Endothelial cell of umbilical vein (primary cell): ENCODE results near the gene ALPK1. TPM values are rescaled to one million over a fixed set of nuclear protein-coding genes. Genes with fewer than 3 reads are reported as not detected.

Experiments used
- BruUV-seq: library from RNA; stranded (reverse); fragments of 400-500 nt; replicated peaks from 2 replicates; lab custom pipeline; 2021; lab: Mats Ljungman, UMichigan
- CTCF ChIA-PET: fragments of 300-600, 350-600 bp; sonication (Branson Sonifier 250); formaldehyde crosslinking; loops from one replicate; lab custom pipeline; 2021; ENCODE audit warnings: antibody characterized with exemption, inconsistent platforms; lab: Charles Lee
- POLR2A ChIA-PET: fragments of 300-600, 350-600 bp; sonication (Branson Sonifier 250); formaldehyde crosslinking; loops from one replicate; lab custom pipeline; 2021; ENCODE audit warnings: antibody characterized with exemption, inconsistent platforms; lab: Charles Lee
- DNase-seq: peaks from one replicate; pipeline ENCODE4 v3.0.0-alpha.2; 2011; ENCODE audit warnings: low read depth, low spot score
- FAIRE-seq: peaks from 2 replicates; lab custom pipeline; 2011; peaks lifted over from hg19 to GRCh38; lab: Jason Lieb, UNC
- H2AFZ ChIP-seq: 2 replicates; pipeline ENCODE4 v1.6.0; 2012; ENCODE audit warnings: low read depth, low read length, control low read depth, inconsistent platforms
- H3K27ac ChIP-seq: 2 replicates; pipeline ENCODE4 v1.5.1; 2011; ENCODE audit warnings: low read depth, mild to moderate bottlenecking, control low read depth, low read length, moderate library complexity; ENCODE audit not compliant: insufficient read depth
- H3K27me3 ChIP-seq, 2 experiments: 2 replicates each; pipeline versions ENCODE4 v1.6.0 to v1.6.1; 2011; ENCODE audit warnings: low read length in 2 of 2, mixed read lengths in 1 of 2; ENCODE audit not compliant: control insufficient read depth in 2 of 2, insufficient read depth in 2 of 2
- H3K36me3 ChIP-seq, 2 experiments: 2 replicates in 1 of 2; 3 replicates in 1 of 2; pipeline ENCODE4 v1.5.1; 2011; ENCODE audit warnings: low read length in 2 of 2, mild to moderate bottlenecking in 1 of 2, moderate library complexity in 1 of 2; ENCODE audit not compliant: control insufficient read depth in 2 of 2, insufficient read depth in 2 of 2; ENCODE audit errors: extremely low read depth in 1 of 2
- H3K4me1 ChIP-seq: 3 replicates; pipeline ENCODE4 v1.5.1; 2011; ENCODE audit warnings: mild to moderate bottlenecking, low read length; ENCODE audit not compliant: control insufficient read depth, insufficient read depth; ENCODE audit errors: extremely low read depth
- H3K4me2 ChIP-seq: 2 replicates; pipeline ENCODE4 v1.6.1; 2011; ENCODE audit warnings: low read length, control low read depth, mixed read lengths; ENCODE audit not compliant: insufficient read depth
- H3K4me3 ChIP-seq, 3 experiments: fragments of 200-600 bp in 1 of 3; sonication (generic), shearing (Covaris generic) in 1 of 3; replicated peaks in 1 of 3; 2 replicates each; pipeline ENCODE4 v1.5.1; 2011 to 2016; ENCODE audit warnings: control low read depth in 3 of 3, low read length in 3 of 3, mild to moderate bottlenecking in 2 of 3, inconsistent platforms in 1 of 3, low read depth in 1 of 3, moderate library complexity in 1 of 3; ENCODE audit not compliant: insufficient read depth in 1 of 3
- H3K79me2 ChIP-seq: 2 replicates; pipeline ENCODE4 v1.6.0; 2012; ENCODE audit warnings: low read length, inconsistent platforms; ENCODE audit not compliant: control insufficient read depth, insufficient read depth
- H3K9ac ChIP-seq: replicated peaks from 2 replicates; pipeline ENCODE3; 2011; ENCODE audit warnings: low read length, control low read depth; ENCODE audit not compliant: insufficient read depth; ENCODE audit errors: extremely low read depth
- H3K9me1 ChIP-seq: replicated peaks from 3 replicates; pipeline ENCODE4 v1.6.0; 2011; ENCODE audit warnings: mild to moderate bottlenecking, low read length; ENCODE audit not compliant: control insufficient read depth, insufficient read depth; ENCODE audit errors: extremely low read depth
- H3K9me3 ChIP-seq: replicated peaks from 2 replicates; pipeline ENCODE4 v1.5.1; 2012; ENCODE audit warnings: low read length, inconsistent platforms; ENCODE audit not compliant: control insufficient read depth, insufficient read depth
- H4K20me1 ChIP-seq: replicated peaks from 2 replicates; pipeline ENCODE3; 2011; ENCODE audit warnings: mild to moderate bottlenecking, low read length; ENCODE audit not compliant: control insufficient read depth, insufficient read depth; ENCODE audit errors: extremely low read depth
- EZH2 ChIP-seq: IDR thresholded peaks from 2 replicates; pipeline ENCODE4 v1.6.1; 2012; ENCODE audit warnings: borderline replicate concordance, low read depth, mild to moderate bottlenecking, moderate library complexity, low read length, inconsistent platforms; ENCODE audit not compliant: severe bottlenecking
- FOS ChIP-seq: IDR thresholded peaks from 2 replicates; pipeline ENCODE4 v1.6.1; 2011; ENCODE audit warnings: mild to moderate bottlenecking, low read length, moderate library complexity, borderline replicate concordance; ENCODE audit not compliant: insufficient read depth
- GATA2 ChIP-seq: IDR thresholded peaks from 2 replicates; pipeline ENCODE4 v1.7.0; 2011; ENCODE audit warnings: low read depth, mild to moderate bottlenecking, moderate library complexity, mixed read lengths, low read length; ENCODE audit not compliant: insufficient read length, insufficient read depth
- JUN ChIP-seq: IDR thresholded peaks from 2 replicates; pipeline ENCODE4 v1.6.1; 2011; ENCODE audit warnings: borderline replicate concordance, low read depth; ENCODE audit not compliant: insufficient read length, insufficient read depth
- MYC ChIP-seq: IDR thresholded peaks from one replicate; pipeline ENCODE4 v1.6.1; 2011; ENCODE audit warnings: mild to moderate bottlenecking, low read depth, low read length
- POLR2A ChIP-seq: IDR thresholded peaks from 2 replicates; pipeline ENCODE4 v1.6.1; 2012; ENCODE audit warnings: low read depth, mild to moderate bottlenecking, control low read depth, low read length
- POLR2AphosphoS5 ChIP-seq: IDR thresholded peaks from 2 replicates; pipeline ENCODE4 v1.6.1; 2012; ENCODE audit warnings: low read depth, mild to moderate bottlenecking, control low read depth, low read length, moderate library complexity; ENCODE audit not compliant: insufficient read depth
- dilution Hi-C: fragments of 300-500 bp; cut with MboI; formaldehyde crosslinking; loops from one replicate; pipeline ENCODE4 v1.15.0; 2019; ENCODE audit warnings: low sequenced_read_pairs; ENCODE audit not compliant: extremely low pct_ligation_motif_present
- intact Hi-C: fragments of 100-400 bp; cut with micrococcal nuclease; formaldehyde crosslinking; loops from one replicate; pipeline ENCODE4 v1.10.0; 2022
- polyA plus RNA-seq, 4 experiments: library from polyadenylated mRNA; depleted of rRNA in 3 of 4; stranded (reverse) in 3 of 4; unstranded in 1 of 4; fragments of >200 nt; gene quantifications; 2 replicates each; pipeline versions ENCODE4 v1.2.1 to v1.2.3, GENCODE V29; 2011 to 2012; ENCODE audit warnings: missing spikeins in 1 of 4
- total RNA-seq: library from RNA; stranded (reverse); gene quantifications from 2 replicates; pipeline ENCODE4 v1.2.3, GENCODE V29; 2021
- TF ChIP-seq, protein P1 (sequence below), 2 donors: IDR thresholded peaks; 1 replicate in 1 of 2; 2 replicates in 1 of 2; pipeline ENCODE4 v1.5.1; 2011; ENCODE audit warnings: low read length in 2 of 2, mild to moderate bottlenecking in 2 of 2, moderate library complexity in 2 of 2, control low read depth in 1 of 2, inconsistent platforms in 1 of 2, low read depth in 1 of 2; ENCODE audit not compliant: insufficient read depth in 1 of 2; ENCODE audit errors: extremely low read depth in 1 of 2
- TF ChIP-seq, protein P2 (sequence below): IDR thresholded peaks from 2 replicates; pipeline ENCODE4 v1.6.1; 2011; ENCODE audit not compliant: insufficient read depth, insufficient read length

The ALPK1 gene
- total and polyA plus RNA-seq, 2 donors (not counting 3 experiments of a cell fraction or from before 2014, with no cell fraction given) = 1.4 to 5.5 TPM

DNA sequence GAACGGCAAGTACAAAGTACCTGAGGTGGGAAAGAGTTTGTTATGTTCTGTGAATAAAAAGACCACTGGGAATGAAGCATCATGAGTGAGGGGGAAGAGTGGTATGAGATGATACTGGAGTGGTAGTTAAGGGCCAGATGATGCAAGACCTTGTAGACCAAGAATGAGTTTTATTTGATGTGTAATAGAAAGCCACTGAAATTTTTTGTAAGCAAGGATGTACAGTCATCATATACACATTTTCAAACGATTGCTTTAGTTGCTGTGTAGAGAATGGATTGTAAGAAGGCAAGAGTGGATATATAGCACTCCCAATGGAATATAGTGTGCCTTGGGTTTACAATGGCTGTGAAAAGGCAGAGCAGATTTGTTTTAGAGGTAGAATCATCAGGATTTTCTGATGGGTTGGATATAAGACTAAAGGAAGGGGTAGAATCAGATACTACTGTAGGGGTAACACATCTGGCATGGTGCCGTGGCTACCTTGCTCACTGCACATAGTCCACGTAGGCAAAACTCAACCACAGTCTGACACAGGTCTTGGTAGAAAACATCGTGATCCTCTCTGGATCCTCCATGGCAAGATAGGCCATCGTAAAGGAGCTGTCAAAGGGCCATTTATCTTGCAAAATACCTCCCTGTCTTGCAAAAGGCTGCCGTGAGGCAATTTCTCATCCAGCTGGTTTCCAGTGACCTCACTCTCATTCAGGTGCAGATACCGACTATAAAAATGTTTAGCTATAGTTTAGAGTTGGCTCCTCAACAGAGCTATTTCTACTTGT is 26.3 kb upstream of the ALPK1 start:
- no TSS peak for BruUV-seq
- Histone ChIP-seq H3K9me3 (no peaks in the 10 kb centered on the region), H3K27ac (no peak overlapping the region), H3K9me1 (no peaks in the 10 kb centered on the region), H3K36me3 (peaks cover 0 to 6% of the 10 kb centered on the region in 2 experiments), H3K4me1 (peaks cover 4% of the 10 kb centered on the region), H3K27me3 (no peaks in the 10 kb centered on the region), H3K4me3 (no peak overlapping the region), H3K4me2 (no peak overlapping the region), H3K79me2 (peaks cover 3% of the 10 kb centered on the region), H2AFZ (no peak overlapping the region), H3K9ac (no peak overlapping the region), H4K20me1 (no peaks in the 10 kb centered on the region)
- DNase-seq = no peak
- FAIRE-seq = no peak
- intact Hi-C loops = loop anchor here (2.0 kb wide), 1 partner anchor 14 kb away; the partner anchor contains the start of gene TIFA
- TF ChIP-seq, protein P1, sequence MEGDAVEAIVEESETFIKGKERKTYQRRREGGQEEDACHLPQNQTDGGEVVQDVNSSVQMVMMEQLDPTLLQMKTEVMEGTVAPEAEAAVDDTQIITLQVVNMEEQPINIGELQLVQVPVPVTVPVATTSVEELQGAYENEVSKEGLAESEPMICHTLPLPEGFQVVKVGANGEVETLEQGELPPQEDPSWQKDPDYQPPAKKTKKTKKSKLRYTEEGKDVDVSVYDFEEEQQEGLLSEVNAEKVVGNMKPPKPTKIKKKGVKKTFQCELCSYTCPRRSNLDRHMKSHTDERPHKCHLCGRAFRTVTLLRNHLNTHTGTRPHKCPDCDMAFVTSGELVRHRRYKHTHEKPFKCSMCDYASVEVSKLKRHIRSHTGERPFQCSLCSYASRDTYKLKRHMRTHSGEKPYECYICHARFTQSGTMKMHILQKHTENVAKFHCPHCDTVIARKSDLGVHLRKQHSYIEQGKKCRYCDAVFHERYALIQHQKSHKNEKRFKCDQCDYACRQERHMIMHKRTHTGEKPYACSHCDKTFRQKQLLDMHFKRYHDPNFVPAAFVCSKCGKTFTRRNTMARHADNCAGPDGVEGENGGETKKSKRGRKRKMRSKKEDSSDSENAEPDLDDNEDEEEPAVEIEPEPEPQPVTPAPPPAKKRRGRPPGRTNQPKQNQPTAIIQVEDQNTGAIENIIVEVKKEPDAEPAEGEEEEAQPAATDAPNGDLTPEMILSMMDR (IDR thresholded peaks at IDR 0.05; ENCODE audit: extremely low read depth in 1 of 2, insufficient read depth in 1 of 2, low read depth in 1 of 2, low read length in 2 of 2) = no peak
- TF ChIP-seq POLR2AphosphoS5 = no peak
- TF ChIP-seq JUN = no peak
- TF ChIP-seq GATA2 = no peak
- no peak for TF ChIP-seq POLR2A
- no peak for TF ChIP-seq EZH2
- no peak for TF ChIP-seq FOS
- TF ChIP-seq, protein P2, sequence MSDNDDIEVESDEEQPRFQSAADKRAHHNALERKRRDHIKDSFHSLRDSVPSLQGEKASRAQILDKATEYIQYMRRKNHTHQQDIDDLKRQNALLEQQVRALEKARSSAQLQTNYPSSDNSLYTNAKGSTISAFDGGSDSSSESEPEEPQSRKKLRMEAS = no peak
- no peak for TF ChIP-seq MYC
- ChIA-PET POLR2A (no interaction called here), CTCF (no interaction called here)
- dilution Hi-C loops = no loop called here
